NCI-H446 (cell line): ENCODE results near the gene LCK.

Source experiments
- DNase-seq, 2 experiments: peaks; one replicate each; lab custom pipeline; 2025; lab: John Stamatoyannopoulos, UW

Gene LCK

GRCh38 chr1:32327204-32327603 lies 76.1 kb downstream of the LCK start:
- no peak for DNase-seq

GRCh38 chr1:32329931-32330466 lies 78.9 kb downstream of the LCK start:
- no peak for DNase-seq

GRCh38 chr1:32330558-32331151 lies 79.6 kb downstream of the LCK start:
- no peak for DNase-seq

GRCh38 chr1:32331549-32331948 lies 80.5 kb downstream of the LCK start:
- no peak for DNase-seq

- no peak for DNase-seq
Observed at GRCh38 chr1:32332290-32333079, 81.4 kb downstream of the LCK start.

- DNase-seq = no peak
Observed at GRCh38 chr1:32333251-32333963, 82.3 kb downstream of the LCK start.

GRCh38 chr1:32334274-32334861 lies 83.3 kb downstream of the LCK start:
- no peak for DNase-seq

- DNase-seq = peak in 1 of 2 experiments; percentile 35
Observed at GRCh38 chr1:32334864-32335534, 83.9 kb downstream of the LCK start.

GRCh38 chr1:32335535-32335789 lies 84.4 kb downstream of the LCK start:
- no peak for DNase-seq
